ENCODE data around the gene SEC14L5.

Gene SEC14L5

DNA sequence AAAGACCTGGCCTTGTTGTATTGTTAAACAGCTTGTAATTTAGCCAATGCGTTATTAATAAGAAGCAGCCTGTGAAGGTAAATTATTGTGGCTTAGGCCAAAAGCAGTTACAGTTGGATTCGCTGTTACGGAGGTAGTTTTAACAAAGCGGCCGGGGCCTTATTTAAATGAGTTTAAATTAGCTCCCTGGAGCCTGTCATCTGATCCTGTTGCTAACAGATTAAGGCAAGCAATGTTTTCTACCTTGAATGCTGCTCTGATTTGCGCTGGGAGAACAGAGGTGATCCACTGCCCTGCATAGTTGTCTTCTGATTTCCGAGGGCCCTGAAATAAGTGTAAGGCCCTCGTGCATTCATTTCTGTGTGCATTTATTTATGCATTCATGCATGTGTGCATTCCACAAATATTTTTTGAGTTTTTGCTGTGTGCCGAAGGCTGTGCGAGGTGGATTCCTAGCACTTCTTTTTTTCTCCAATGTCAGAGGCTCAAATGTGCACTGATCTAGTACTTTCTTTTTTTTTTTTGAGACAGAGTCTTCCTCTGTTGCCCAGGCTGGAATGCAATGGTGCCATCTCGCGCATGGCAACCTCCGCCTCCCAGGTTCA, 10.9 kb downstream of the SEC14L5 start:
- H4K20me1 ChIP-seq (ENCODE audit: insufficient read depth, low read length): no peaks in the 10 kb centered on the region
- peaks cover 7% of the 10 kb centered on the region; the same call in 1 of the 2 replicates for H3K27me3 ChIP-seq (replicated peaks; ENCODE audit: insufficient read depth, low read length)
- no peaks in the 10 kb centered on the region for H3F3A ChIP-seq (ENCODE audit: insufficient read depth, low read length)
- no peaks in the 10 kb centered on the region for H3K79me2 ChIP-seq (ENCODE audit: low read length)
- H3K4me3 ChIP-seq (ENCODE audit: low read length): no peak overlapping the region
- no peak overlapping the region for H3K4me2 ChIP-seq (ENCODE audit: low read depth, low read length)
- DNase-seq: no peak
- H2AFZ ChIP-seq (ENCODE audit: low read length): no peak overlapping the region
- no peaks in the 10 kb centered on the region for H3K4me1 ChIP-seq (ENCODE audit: low read length)
- no peak overlapping the region for H3K9ac ChIP-seq (ENCODE audit: low read length)
- no peaks in the 10 kb centered on the region for H3K9me2 ChIP-seq (replicated peaks; ENCODE audit: insufficient read depth, low read length)
- no peak overlapping the region for H3K27ac ChIP-seq (ENCODE audit: low read length)
- TF ChIP-seq EZH2 (optimal IDR thresholded peaks at IDR 0.05; ENCODE audit: low read depth, low read length) (no peak), EZH2phosphoT487 (IDR thresholded peaks at IDR 0.05; ENCODE audit: low read length) (no peak)
- TF ChIP-seq, protein P1, sequence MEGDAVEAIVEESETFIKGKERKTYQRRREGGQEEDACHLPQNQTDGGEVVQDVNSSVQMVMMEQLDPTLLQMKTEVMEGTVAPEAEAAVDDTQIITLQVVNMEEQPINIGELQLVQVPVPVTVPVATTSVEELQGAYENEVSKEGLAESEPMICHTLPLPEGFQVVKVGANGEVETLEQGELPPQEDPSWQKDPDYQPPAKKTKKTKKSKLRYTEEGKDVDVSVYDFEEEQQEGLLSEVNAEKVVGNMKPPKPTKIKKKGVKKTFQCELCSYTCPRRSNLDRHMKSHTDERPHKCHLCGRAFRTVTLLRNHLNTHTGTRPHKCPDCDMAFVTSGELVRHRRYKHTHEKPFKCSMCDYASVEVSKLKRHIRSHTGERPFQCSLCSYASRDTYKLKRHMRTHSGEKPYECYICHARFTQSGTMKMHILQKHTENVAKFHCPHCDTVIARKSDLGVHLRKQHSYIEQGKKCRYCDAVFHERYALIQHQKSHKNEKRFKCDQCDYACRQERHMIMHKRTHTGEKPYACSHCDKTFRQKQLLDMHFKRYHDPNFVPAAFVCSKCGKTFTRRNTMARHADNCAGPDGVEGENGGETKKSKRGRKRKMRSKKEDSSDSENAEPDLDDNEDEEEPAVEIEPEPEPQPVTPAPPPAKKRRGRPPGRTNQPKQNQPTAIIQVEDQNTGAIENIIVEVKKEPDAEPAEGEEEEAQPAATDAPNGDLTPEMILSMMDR (IDR thresholded peaks at IDR 0.05; ENCODE audit: low read length): no peak
- H3K36me3 ChIP-seq (replicated peaks; ENCODE audit: insufficient read depth, low read length): no peaks in the 10 kb centered on the region
- no peaks in the 10 kb centered on the region for H3K9me3 ChIP-seq (replicated peaks; ENCODE audit: insufficient read depth, low read length)

DNA sequence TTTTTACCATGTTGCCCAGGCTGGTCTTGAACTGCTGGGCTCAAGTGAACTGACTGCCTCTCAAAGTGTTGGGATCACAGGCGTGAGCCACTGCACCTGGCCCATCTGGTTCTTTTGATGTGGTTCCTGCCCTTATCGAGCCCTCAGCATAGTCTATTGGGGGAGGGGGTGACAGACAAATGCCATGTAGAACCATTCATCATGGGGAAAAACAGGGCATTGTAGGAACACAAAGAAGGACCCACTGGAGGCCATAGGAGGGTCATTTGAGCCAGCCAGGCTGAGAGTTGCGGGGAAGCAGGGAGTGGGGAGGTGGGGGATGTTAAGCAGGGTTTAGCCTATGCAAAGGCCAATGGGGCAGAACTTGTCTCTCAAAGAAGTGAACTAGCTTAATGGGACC, 11.9 kb downstream of the SEC14L5 start:
- no peak for DNase-seq
- H3K4me2 ChIP-seq (ENCODE audit: low read depth, low read length): no peak overlapping the region
- no peak overlapping the region for H2AFZ ChIP-seq (ENCODE audit: low read length)
- no peaks in the 10 kb centered on the region for H4K20me1 ChIP-seq (ENCODE audit: insufficient read depth, low read length)
- no peak overlapping the region for H3K27ac ChIP-seq (ENCODE audit: low read length)
- H3K36me3 ChIP-seq (replicated peaks; ENCODE audit: insufficient read depth, low read length): no peaks in the 10 kb centered on the region
- TF ChIP-seq, protein P1 (IDR thresholded peaks at IDR 0.05; ENCODE audit: low read length): no peak
- no peak for TF ChIP-seq EZH2phosphoT487 (IDR thresholded peaks at IDR 0.05; ENCODE audit: low read length)
- TF ChIP-seq EZH2 (optimal IDR thresholded peaks at IDR 0.05; ENCODE audit: low read depth, low read length): no peak
- H3F3A ChIP-seq (ENCODE audit: insufficient read depth, low read length): no peaks in the 10 kb centered on the region
- H3K9me3 ChIP-seq (replicated peaks; ENCODE audit: insufficient read depth, low read length): no peaks in the 10 kb centered on the region
- H3K79me2 ChIP-seq (ENCODE audit: low read length): no peaks in the 10 kb centered on the region
- H3K27me3 ChIP-seq (replicated peaks; ENCODE audit: insufficient read depth, low read length): peaks cover 7% of the 10 kb centered on the region; the same call in 1 of the 2 replicates
- no peak overlapping the region for H3K4me3 ChIP-seq (ENCODE audit: low read length)
- H3K4me1 ChIP-seq (ENCODE audit: low read length): no peaks in the 10 kb centered on the region
- no peak overlapping the region for H3K9ac ChIP-seq (ENCODE audit: low read length)
- H3K9me2 ChIP-seq (replicated peaks; ENCODE audit: insufficient read depth, low read length): no peaks in the 10 kb centered on the region

DNA sequence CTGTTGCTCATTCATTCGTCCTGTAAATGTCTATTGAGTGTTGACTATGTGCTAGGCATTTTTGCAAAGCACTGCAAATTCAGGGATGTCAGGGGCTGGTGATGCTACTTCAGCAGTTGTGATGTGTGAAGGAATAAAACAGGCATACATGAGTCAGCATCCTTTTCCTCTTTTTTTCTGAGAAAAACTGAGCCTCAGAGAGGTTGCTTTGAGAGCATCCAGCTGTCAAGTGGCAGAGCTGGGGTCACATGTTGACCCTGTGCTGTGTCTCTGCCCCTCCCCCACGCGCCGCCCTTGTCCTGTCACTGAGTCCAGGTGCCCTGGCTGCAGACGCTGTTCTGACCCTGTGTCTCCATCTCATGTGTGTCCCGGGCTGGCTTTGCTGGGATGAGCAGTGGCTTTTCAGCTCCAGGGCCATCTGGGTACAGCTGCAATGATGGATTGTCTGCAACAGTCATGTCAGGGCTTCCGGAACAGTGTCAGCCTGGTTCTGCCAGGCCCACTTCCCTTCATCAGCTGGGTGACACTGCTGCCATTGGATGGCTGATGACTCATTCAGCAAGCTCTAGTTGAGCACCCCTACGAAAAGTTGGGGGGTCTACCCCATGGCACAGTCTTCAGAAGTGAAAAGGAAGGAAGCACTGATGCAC, 14.9 kb downstream of the SEC14L5 start:
- no peaks in the 10 kb centered on the region; the same call in 1 of the 2 replicates for H3K4me1 ChIP-seq (ENCODE audit: low read length)
- no peak for TF ChIP-seq EZH2phosphoT487 (IDR thresholded peaks at IDR 0.05; ENCODE audit: low read length)
- TF ChIP-seq EZH2 (optimal IDR thresholded peaks at IDR 0.05; ENCODE audit: low read depth, low read length): no peak
- TF ChIP-seq, protein P1 (IDR thresholded peaks at IDR 0.05; ENCODE audit: low read length): no peak
- no peak overlapping the region for H2AFZ ChIP-seq (ENCODE audit: low read length)
- no peak for DNase-seq
- H3K9me3 ChIP-seq (replicated peaks; ENCODE audit: insufficient read depth, low read length): no peaks in the 10 kb centered on the region
- no peaks in the 10 kb centered on the region for H4K20me1 ChIP-seq (ENCODE audit: insufficient read depth, low read length)
- H3K9ac ChIP-seq (ENCODE audit: low read length): no peak overlapping the region
- no peak overlapping the region for H3K4me3 ChIP-seq (ENCODE audit: low read length)
- H3F3A ChIP-seq (ENCODE audit: insufficient read depth, low read length): no peaks in the 10 kb centered on the region; the same call in 1 of the 2 replicates
- H3K4me2 ChIP-seq (ENCODE audit: low read depth, low read length): no peak overlapping the region
- H3K79me2 ChIP-seq (ENCODE audit: low read length): no peaks in the 10 kb centered on the region
- peaks cover 7% of the 10 kb centered on the region; the same call in 1 of the 2 replicates for H3K27me3 ChIP-seq (replicated peaks; ENCODE audit: insufficient read depth, low read length)
- H3K36me3 ChIP-seq (replicated peaks; ENCODE audit: insufficient read depth, low read length): no peaks in the 10 kb centered on the region
- H3K9me2 ChIP-seq (replicated peaks; ENCODE audit: insufficient read depth, low read length): no peaks in the 10 kb centered on the region
- H3K27ac ChIP-seq (ENCODE audit: low read length): no peak overlapping the region

Data from MM.1S (cell line).